Heart left ventricle (tissue), 16 donors: Measurements from ENCODE around the gene GPC2. TPM values are rescaled to one million over a fixed set of nuclear protein-coding genes. Genes with fewer than 3 reads are reported as not detected.

Experiments used
- ATAC-seq, 4 donors: fragments of 200-7000 bp; cut with Tn5 transposase; one replicate each; pipeline ENCODE4 v1.9.1; 2020 to 2022; ENCODE audit warnings: moderate library complexity in 4 of 4, mild to moderate bottlenecking in 3 of 4, moderate number of reproducible peaks in 1 of 4
- DNase-seq, 5 donors: peaks; one replicate each; pipeline ENCODE4 v3.0.0-alpha.2; 2020
- H3K27ac ChIP-seq, 12 donors: fragments of 200-600 bp; sonication (generic) in 4 of 12; one replicate each; pipeline versions ENCODE4 v1.5.0 to v1.8.0; 2016 to 2022; ENCODE audit warnings: mild to moderate bottlenecking in 2 of 12
- H3K27me3 ChIP-seq, 9 donors: fragments of 200-600 bp; sonication (generic) in 2 of 9; one replicate each; pipeline versions ENCODE4 v1.5.1 to v1.8.0; 2016 to 2022; ENCODE audit warnings: mild to moderate bottlenecking in 3 of 9
- H3K36me3 ChIP-seq, 9 donors: fragments of 200-600 bp; sonication (generic) in 2 of 9; one replicate each; pipeline versions ENCODE4 v1.5.0 to v1.8.0; 2018 to 2022; ENCODE audit warnings: mild to moderate bottlenecking in 2 of 9
- H3K4me1 ChIP-seq, 12 donors: fragments of 200-600 bp; sonication (generic) in 4 of 12; one replicate each; pipeline versions ENCODE4 v1.5.0 to v1.8.0; 2016 to 2022; ENCODE audit warnings: mild to moderate bottlenecking in 3 of 12
- H3K4me3 ChIP-seq, 12 donors: fragments of 200-600 bp; sonication (generic) in 4 of 12; one replicate each; pipeline versions ENCODE4 v1.5.0 to v1.8.0; 2017 to 2022; ENCODE audit warnings: mild to moderate bottlenecking in 9 of 12, moderate library complexity in 4 of 12
- H3K9me3 ChIP-seq, 12 donors: fragments of 200-600 bp; sonication (generic) in 4 of 12; one replicate each; pipeline versions ENCODE4 v1.5.0 to v1.8.0; 2016 to 2022; ENCODE audit warnings: mild to moderate bottlenecking in 1 of 12
- POLR2A ChIP-seq, 2 donors: fragments of 450-650 bp; IDR thresholded peaks; one replicate each; pipeline ENCODE4 v1.6.1; 2017; ENCODE audit warnings: antibody characterized with exemption in 2 of 2, mild to moderate bottlenecking in 2 of 2, moderate library complexity in 2 of 2
- WGBS, 4 donors: extraction: QIAGEN DNeasy Blood & Tissue Kit in 2 of 4; methylation state at CpG; one replicate each; pipeline versions ENCODE4 v1.1.5 to v1.1.7; 2013 to 2018; 5-methylcytosine and 5-hydroxymethylcytosine counted together
- intact Hi-C, 10 donors: fragments of 100-400 bp; cut with DNase I; formaldehyde crosslinking; loops; one replicate each; pipeline versions ENCODE4 v1.11.1 to v1.14.2; 2022
- polyA plus RNA-seq, 2 donors: library from polyadenylated mRNA; stranded (reverse); fragments of 200-250 nt; gene quantifications; one replicate each; pipeline ENCODE4 v1.2.3, GENCODE V29; 2013
- total RNA-seq, 9 donors: library from RNA; depleted of rRNA in 2 of 9; stranded (reverse); fragments of >200 nt in 2 of 9; fragmentation: NEBNext Ultra II Directional in 3 of 9; extraction: Animal tissue kit (Norgen Biotek cat#: 25700) in 3 of 9; gene quantifications; one replicate each; pipeline versions ENCODE4 v1.1.0 to v1.2.4, GENCODE V29; 2016 to 2023
- TF ChIP-seq, protein P1 (sequence below), 12 donors: fragments of 200-600 bp; sonication (generic) in 4 of 12; IDR thresholded peaks; one replicate each; pipeline versions ENCODE4 v1.5.0 to v1.8.0; 2018 to 2022; ENCODE audit warnings: antibody characterized with exemption in 12 of 12, mild to moderate bottlenecking in 5 of 12
- donor health status: ischemic (EF 13 %, LVEDD 7.1; RV severe dilation, severe dysfunction).
- donor health status: healthy with polysubstance abuse.
- donor health status: DM: no; HTN: yes; CAD: no.
- donor health status: DM: no; HTN: no; CAD: no.
- donor health status: ischemic (EF 25% LVEDD 6.9; RV normal size, moderate dysfunction).
- donor health status: ischemic (EF 25% LVEDD 5.7; RV mildly dilated, moderate dysfunction).
- donor health status: healthy.
- donor health status: DM: yes; HTN: yes; CAD: no.
- donor health status: ischemic (EF 35%, LVEDD 5.7; RV mildly dilated, moderate dysfunction).
- donor health status: nonischemic (EF 11% LVEDD 7.7; RV severe dilation, severe dysfunction).
- donor health status: DM: yes; HTN: yes; CAD: no.
- donor health status: PGD.
- donor health status: ischemic (EF 29% LVEDD 5.4; RV normal size, mild dysfunction).
- donor health status: nonischemic (EF 23%, LVEDD 6.1; RV moderate dilation, normal function).

Gene GPC2
- total and polyA plus RNA-seq, 11 donors: 0.27 to 1.1 (median 0.50) TPM; not detected in 2

DNA sequence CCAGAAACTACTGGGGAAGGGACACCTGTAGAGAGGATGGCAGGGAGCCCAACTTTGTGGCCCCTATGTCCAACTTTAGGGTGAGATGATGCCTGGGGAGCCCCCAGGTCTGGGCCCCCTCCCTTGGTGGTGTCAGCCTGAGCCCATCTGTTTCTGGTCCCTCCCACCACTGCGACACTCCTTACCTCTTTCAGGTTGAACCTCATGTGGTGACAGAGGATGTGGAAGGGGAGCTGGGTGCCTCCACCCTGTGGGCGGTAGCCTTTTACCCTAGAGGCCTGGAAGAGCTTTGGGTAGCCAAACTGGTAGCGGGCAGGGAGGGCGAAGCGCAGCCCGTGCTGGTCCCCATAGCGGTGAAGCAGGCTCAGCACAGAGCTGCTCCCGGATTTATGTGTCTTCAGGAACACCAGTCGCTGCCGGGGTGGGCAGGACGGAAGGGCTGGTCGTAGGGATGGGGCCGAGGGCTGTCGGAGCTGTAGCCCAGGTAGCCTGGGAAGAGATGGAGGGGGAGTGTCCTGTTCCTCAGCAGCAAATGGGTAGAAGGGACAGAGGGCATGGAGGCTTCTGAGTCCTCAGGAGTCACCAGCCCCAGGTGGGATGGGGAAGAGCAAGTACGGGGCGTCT is 10.8 kb downstream of the GPC2 start:
- peak overlapping the region in 1 of 12 donors; percentile 73 for H3K27ac ChIP-seq
- DNase-seq (no peak), ATAC-seq (no peak)
- intact Hi-C loops: no loop called here
- TF ChIP-seq POLR2A (IDR thresholded peaks at IDR 0.05): no peak
- TF ChIP-seq, protein P1, sequence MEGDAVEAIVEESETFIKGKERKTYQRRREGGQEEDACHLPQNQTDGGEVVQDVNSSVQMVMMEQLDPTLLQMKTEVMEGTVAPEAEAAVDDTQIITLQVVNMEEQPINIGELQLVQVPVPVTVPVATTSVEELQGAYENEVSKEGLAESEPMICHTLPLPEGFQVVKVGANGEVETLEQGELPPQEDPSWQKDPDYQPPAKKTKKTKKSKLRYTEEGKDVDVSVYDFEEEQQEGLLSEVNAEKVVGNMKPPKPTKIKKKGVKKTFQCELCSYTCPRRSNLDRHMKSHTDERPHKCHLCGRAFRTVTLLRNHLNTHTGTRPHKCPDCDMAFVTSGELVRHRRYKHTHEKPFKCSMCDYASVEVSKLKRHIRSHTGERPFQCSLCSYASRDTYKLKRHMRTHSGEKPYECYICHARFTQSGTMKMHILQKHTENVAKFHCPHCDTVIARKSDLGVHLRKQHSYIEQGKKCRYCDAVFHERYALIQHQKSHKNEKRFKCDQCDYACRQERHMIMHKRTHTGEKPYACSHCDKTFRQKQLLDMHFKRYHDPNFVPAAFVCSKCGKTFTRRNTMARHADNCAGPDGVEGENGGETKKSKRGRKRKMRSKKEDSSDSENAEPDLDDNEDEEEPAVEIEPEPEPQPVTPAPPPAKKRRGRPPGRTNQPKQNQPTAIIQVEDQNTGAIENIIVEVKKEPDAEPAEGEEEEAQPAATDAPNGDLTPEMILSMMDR (IDR thresholded peaks at IDR 0.05): no peak
- no peaks in the 10 kb centered on the region for H3K9me3 ChIP-seq
- peaks cover 0 to 38% (median 7%) of the 10 kb centered on the region in 12 donors for H3K4me1 ChIP-seq
- no peak overlapping the region for H3K4me3 ChIP-seq
- WGBS, 4 donors: 63 to 78% (median 72%) methylated on average over 16 of the region's 16 CpGs
- H3K27me3 ChIP-seq: peaks cover 0 to 31% (median 7%) of the 10 kb centered on the region in 9 donors
- no peaks in the 10 kb centered on the region for H3K36me3 ChIP-seq

DNA sequence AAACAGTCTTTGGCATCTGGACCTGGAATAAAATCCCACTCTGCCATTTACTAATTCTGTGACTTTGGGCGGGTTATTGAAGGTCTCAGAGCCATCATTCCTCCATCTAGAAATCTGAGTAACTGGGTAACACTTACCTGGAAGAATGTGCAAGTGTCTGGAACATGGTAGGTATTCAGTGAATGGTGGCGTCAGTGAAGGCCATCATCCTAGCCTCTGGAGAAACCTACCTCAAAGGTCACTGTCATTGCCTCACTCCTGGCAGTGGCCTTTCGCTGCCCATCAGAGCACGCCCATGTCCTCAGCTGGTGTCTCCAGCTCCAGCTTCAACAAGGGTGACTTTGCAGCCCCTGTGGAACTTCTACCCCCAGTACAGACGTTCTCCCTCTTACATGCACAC is 13.3 kb downstream of the GPC2 start:
- no peak for ATAC-seq
- Histone ChIP-seq H3K9me3 (no peaks in the 10 kb centered on the region), H3K27ac (no peak overlapping the region), H3K4me3 (no peak overlapping the region), H3K4me1 (peaks cover 0 to 33% (median 6%) of the 10 kb centered on the region in 12 donors), H3K27me3 (peaks cover 0 to 25% (median 0%) of the 10 kb centered on the region in 9 donors), H3K36me3 (no peaks in the 10 kb centered on the region)
- no peak for TF ChIP-seq POLR2A (IDR thresholded peaks at IDR 0.05)
- TF ChIP-seq, protein P1 (IDR thresholded peaks at IDR 0.05): no peak
- intact Hi-C loops: no loop called here
- no peak for DNase-seq
- WGBS, 4 donors: 86 to 98% (median 92%) methylated on average over 5 of the region's 5 CpGs

DNA sequence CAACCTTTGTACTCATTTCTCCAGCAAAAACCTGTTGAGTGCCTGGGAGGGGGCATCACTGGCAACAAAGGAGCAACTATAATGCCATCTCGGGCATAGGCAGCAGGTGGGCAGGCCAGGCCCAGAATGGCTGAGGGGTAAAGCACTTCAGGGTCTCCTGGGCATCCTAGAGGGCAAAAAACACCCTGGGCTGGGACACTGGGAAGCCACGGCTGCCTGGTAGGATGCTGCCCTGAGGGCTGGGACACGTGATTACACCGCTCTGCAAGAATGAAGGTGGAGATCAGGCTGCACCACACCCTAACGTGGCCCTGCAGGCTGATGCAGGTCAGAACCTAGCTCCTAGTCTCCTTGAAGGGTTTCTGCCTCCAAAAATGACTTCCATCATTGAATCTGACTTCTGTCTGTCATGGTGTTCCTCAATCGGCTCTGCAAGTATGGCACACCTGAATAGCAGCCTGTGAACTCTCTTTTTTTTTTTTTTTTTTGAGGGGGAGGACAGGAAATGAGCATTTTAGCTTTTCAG is 14.1 kb downstream of the GPC2 start:
- H3K4me1 ChIP-seq: peaks cover 0 to 27% (median 6%) of the 10 kb centered on the region in 12 donors
- peaks cover 0 to 18% (median 0%) of the 10 kb centered on the region in 9 donors for H3K27me3 ChIP-seq
- 68 to 74% (median 73%) methylated on average over 4 to 6 of the region's 6 CpGs for WGBS, 4 donors
- ATAC-seq (no peak), DNase-seq (no peak)
- TF ChIP-seq POLR2A (IDR thresholded peaks at IDR 0.05): no peak
- TF ChIP-seq, protein P1 (IDR thresholded peaks at IDR 0.05): no peak
- H3K4me3 ChIP-seq: no peak overlapping the region
- H3K36me3 ChIP-seq: no peaks in the 10 kb centered on the region
- no peak overlapping the region for H3K27ac ChIP-seq
- intact Hi-C loops: no loop called here
- H3K9me3 ChIP-seq: no peaks in the 10 kb centered on the region

DNA sequence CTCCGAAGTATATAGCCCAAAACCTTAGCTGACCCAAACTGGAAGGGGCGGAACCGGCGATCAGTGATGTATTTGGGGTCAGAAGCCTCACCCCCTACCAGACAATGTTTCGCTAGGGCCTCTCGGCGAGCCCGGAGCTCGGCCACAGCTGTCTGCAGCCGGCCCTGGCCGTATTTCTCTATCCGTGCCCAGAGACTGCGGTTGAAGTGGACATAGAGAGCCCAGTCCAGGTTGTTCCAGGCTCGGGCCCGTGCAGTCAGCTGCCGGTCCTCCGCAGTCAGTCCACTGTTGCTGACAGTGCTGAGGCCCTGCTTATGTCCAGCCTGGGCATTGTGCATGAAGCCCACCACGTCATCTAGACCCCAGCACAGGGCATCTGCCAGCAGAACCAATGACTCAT is 17.1 kb downstream of the GPC2 start:
- intact Hi-C loops: no loop called here
- Histone ChIP-seq H3K36me3 (peaks cover 0 to 19% (median 17%) of the 10 kb centered on the region in 9 donors), H3K9me3 (no peaks in the 10 kb centered on the region), H3K27ac (no peak overlapping the region), H3K4me1 (peaks cover 0 to 28% (median 15%) of the 10 kb centered on the region in 12 donors), H3K27me3 (no peaks in the 10 kb centered on the region), H3K4me3 (no peak overlapping the region)
- WGBS, 4 donors: 93 to 95% (median 94%) methylated on average over 6 to 18 of the region's 18 CpGs
- DNase-seq (no peak), ATAC-seq (no peak)
- TF ChIP-seq, protein P1 (IDR thresholded peaks at IDR 0.05): no peak
- no peak for TF ChIP-seq POLR2A (IDR thresholded peaks at IDR 0.05)
